Liver (tissue), 9 donors: ENCODE results near the gene CD33. TPM values are rescaled to one million over a fixed set of nuclear protein-coding genes. Genes with fewer than 3 reads are reported as not detected.
A peak's percentile ranks its signal among the peaks of the same experiment; 100 is the strongest.

Experiments used
- DNase-seq: peaks from one replicate; pipeline ENCODE4 v3.0.0-alpha.2; 2017; ENCODE audit warnings: low spot score
- H3K27ac ChIP-seq, 2 donors: one replicate each; pipeline ENCODE4 v1.7.0; 2013; ENCODE audit warnings: inconsistent platforms in 2 of 2, low read length in 2 of 2, control low read depth in 1 of 2, low read depth in 1 of 2, mild to moderate bottlenecking in 1 of 2
- H3K27me3 ChIP-seq, 4 donors: one replicate each; pipeline versions ENCODE4 v1.6.1 to v1.7.0; 2013; ENCODE audit warnings: low read length in 3 of 4, inconsistent platforms in 1 of 4, mild to moderate bottlenecking in 1 of 4, moderate library complexity in 1 of 4; ENCODE audit not compliant: control insufficient read depth in 4 of 4, insufficient read depth in 4 of 4
- H3K36me3 ChIP-seq, 4 donors: one replicate each; pipeline versions ENCODE4 v1.6.1 to v1.7.0; 2013; ENCODE audit warnings: low read length in 3 of 4, mild to moderate bottlenecking in 3 of 4, low read depth in 1 of 4, moderate library complexity in 1 of 4; ENCODE audit not compliant: control insufficient read depth in 4 of 4, insufficient read depth in 3 of 4
- H3K4me1 ChIP-seq, 4 donors: one replicate each; pipeline versions ENCODE4 v1.6.1 to v1.7.0; 2013; ENCODE audit warnings: low read length in 3 of 4, mild to moderate bottlenecking in 3 of 4, moderate library complexity in 1 of 4; ENCODE audit not compliant: control insufficient read depth in 4 of 4, insufficient read depth in 4 of 4
- H3K4me3 ChIP-seq, 3 donors: one replicate each; pipeline versions ENCODE4 v1.6.1 to v1.7.0; 2013; ENCODE audit warnings: low read length in 3 of 3, control low read depth in 1 of 3, low read depth in 1 of 3, mild to moderate bottlenecking in 1 of 3
- H3K9ac ChIP-seq, 2 donors: one replicate each; pipeline ENCODE4 v1.7.0; 2013; ENCODE audit warnings: low read length in 2 of 2, mild to moderate bottlenecking in 2 of 2, moderate library complexity in 2 of 2, control low read depth in 1 of 2, low read depth in 1 of 2
- H3K9me3 ChIP-seq, 4 donors: one replicate each; pipeline versions ENCODE4 v1.6.1 to v1.7.0; 2013; ENCODE audit warnings: low read length in 3 of 4; ENCODE audit not compliant: control insufficient read depth in 4 of 4
- ATF3 ChIP-seq: IDR thresholded peaks from 2 replicates; pipeline ENCODE4 v1.6.1; 2016; ENCODE audit warnings: antibody characterized with exemption
- CTCF ChIP-seq: fragments of 150-350 bp; IDR thresholded peaks from 2 replicates; pipeline ENCODE4 v1.5.1; 2017; ENCODE audit warnings: improper control_type of control experiment, low read depth, low read length; ENCODE audit not compliant: missing input control
- EGR1 ChIP-seq, 2 donors: IDR thresholded peaks; 2 replicates each; pipeline ENCODE4 v1.6.1; 2016 to 2018; ENCODE audit warnings: antibody characterized with exemption in 2 of 2, low read depth in 2 of 2
- FOXA1 ChIP-seq: IDR thresholded peaks from 2 replicates; pipeline ENCODE4 v1.6.1; 2016; ENCODE audit warnings: antibody characterized with exemption
- GABPA ChIP-seq, 2 donors: IDR thresholded peaks in 1 of 2; conservative IDR thresholded peaks in 1 of 2; 2 replicates each; pipeline ENCODE4 v1.6.1; 2016; ENCODE audit warnings: antibody characterized with exemption in 2 of 2, mild to moderate bottlenecking in 1 of 2, moderate library complexity in 1 of 2
- HNF4A ChIP-seq, 2 donors: conservative IDR thresholded peaks; 2 replicates each; pipeline ENCODE4 v1.6.1; 2016; ENCODE audit warnings: antibody characterized with exemption in 2 of 2, mild to moderate bottlenecking in 2 of 2
- HNF4G ChIP-seq: IDR thresholded peaks from 2 replicates; pipeline ENCODE4 v1.6.1; 2016; ENCODE audit warnings: antibody characterized with exemption
- JUND ChIP-seq, 2 donors: IDR thresholded peaks; 2 replicates each; pipeline ENCODE4 v1.6.1; 2016; ENCODE audit warnings: antibody characterized with exemption in 2 of 2
- MAX ChIP-seq: IDR thresholded peaks from 2 replicates; pipeline ENCODE4 v1.6.1; 2016; ENCODE audit warnings: antibody characterized with exemption
- NR2F2 ChIP-seq: IDR thresholded peaks from 2 replicates; pipeline ENCODE4 v1.6.1; 2016; ENCODE audit warnings: antibody characterized with exemption
- RAD21 ChIP-seq, 2 donors: IDR thresholded peaks; 2 replicates each; pipeline ENCODE4 v1.6.1; 2016; ENCODE audit warnings: antibody characterized with exemption in 2 of 2, mild to moderate bottlenecking in 2 of 2
- REST ChIP-seq: IDR thresholded peaks from 2 replicates; pipeline ENCODE4 v1.6.1; 2016; ENCODE audit warnings: antibody characterized with exemption, mild to moderate bottlenecking
- RXRA ChIP-seq, 2 donors: IDR thresholded peaks; 2 replicates each; pipeline ENCODE4 v1.6.1; 2017 to 2018; ENCODE audit warnings: antibody characterized with exemption in 2 of 2, mild to moderate bottlenecking in 1 of 2
- SP1 ChIP-seq: IDR thresholded peaks from 2 replicates; pipeline ENCODE4 v1.6.1; 2018; ENCODE audit warnings: antibody characterized with exemption, mild to moderate bottlenecking
- TAF1 ChIP-seq: conservative IDR thresholded peaks from 2 replicates; pipeline ENCODE4 v1.6.1; 2016; ENCODE audit warnings: antibody characterized with exemption, mild to moderate bottlenecking
- YY1 ChIP-seq: IDR thresholded peaks from 2 replicates; pipeline ENCODE4 v1.6.1; 2016; ENCODE audit warnings: antibody characterized with exemption, mild to moderate bottlenecking
- WGBS: extraction: QIAGEN DNeasy Blood & Tissue Kit; methylation state at CpG from one replicate; pipeline ENCODE4 v1.1.7; 2013; 5-methylcytosine and 5-hydroxymethylcytosine counted together
- polyA plus RNA-seq, 2 donors: library from polyadenylated mRNA; stranded (reverse) in 1 of 2; unstranded in 1 of 2; fragments of 200-250 nt in 1 of 2; fragments of >200 nt in 1 of 2; fragmentation: Nextera tagmentation in 1 of 2; extraction: Ambion mirVana in 1 of 2; gene quantifications; one replicate each; pipeline versions ENCODE4 v1.2.1 to v1.2.3, GENCODE V29; 2013 to 2015
- total RNA-seq, 2 donors: library from RNA; depleted of rRNA; stranded (reverse); fragments of >200 nt; gene quantifications; one replicate each; pipeline ENCODE4 v1.2.3, GENCODE V29; 2014
- donor health status: healthy.
- donor health status: healthy.
- donor health status: healthy.
- donor health status: healthy.
- donor health status: healthy.

CD33 gene
- total and polyA plus RNA-seq, 4 donors: 1.3 to 5.1 (median 3.8) TPM

GRCh38 chr19:51252306-51253079 is 27.6 kb downstream of the CD33 start:
- DNase-seq: peak; percentile 5
- TF ChIP-seq MAX: no peak
- TF ChIP-seq SP1: no peak
- TF ChIP-seq CTCF: no peak
- no peak for TF ChIP-seq NR2F2
- no peak for TF ChIP-seq JUND (IDR thresholded peaks at IDR 0.05)
- TF ChIP-seq HNF4G: no peak
- no peak for TF ChIP-seq RXRA (IDR thresholded peaks at IDR 0.05)
- TF ChIP-seq YY1: no peak
- 68% methylated on average over 9 of the region's 9 CpGs for WGBS
- Histone ChIP-seq H3K9me3 (no peaks in the 10 kb centered on the region), H3K4me1 (no peaks in the 10 kb centered on the region), H3K36me3 (no peaks in the 10 kb centered on the region), H3K27me3 (peaks cover 0 to 6% (median 0%) of the 10 kb centered on the region in 4 donors), H3K4me3 (no peak overlapping the region), H3K27ac (no peak overlapping the region), H3K9ac (no peak overlapping the region)

GRCh38 chr19:51253088-51253806 is 28.4 kb downstream of the CD33 start:
- no peaks in the 10 kb centered on the region for H3K4me1 ChIP-seq
- WGBS: 78% methylated on average over 1 of the region's 1 CpG
- peaks cover 0 to 6% (median 0%) of the 10 kb centered on the region in 4 donors for H3K27me3 ChIP-seq
- H3K9ac ChIP-seq: no peak overlapping the region
- no peak overlapping the region for H3K4me3 ChIP-seq
- H3K36me3 ChIP-seq: no peaks in the 10 kb centered on the region
- no peak for DNase-seq
- no peaks in the 10 kb centered on the region for H3K9me3 ChIP-seq
- TF ChIP-seq FOXA1: no peak
- no peak for TF ChIP-seq HNF4A (conservative IDR thresholded peaks at IDR 0.05)
- no peak for TF ChIP-seq TAF1
- no peak for TF ChIP-seq RXRA (IDR thresholded peaks at IDR 0.05)
- no peak for TF ChIP-seq CTCF
- no peak for TF ChIP-seq RAD21 (IDR thresholded peaks at IDR 0.05)
- no peak for TF ChIP-seq YY1
- no peak for TF ChIP-seq SP1
- no peak for TF ChIP-seq EGR1 (IDR thresholded peaks at IDR 0.05; ENCODE audit: low read depth in 2 of 2)
- TF ChIP-seq GABPA (IDR thresholded peaks at IDR 0.05 in 1 of 2, conservative IDR thresholded peaks at IDR 0.05 in 1 of 2): no peak
- TF ChIP-seq REST: no peak
- TF ChIP-seq MAX: no peak
- no peak for TF ChIP-seq ATF3
- TF ChIP-seq NR2F2: no peak
- H3K27ac ChIP-seq: no peak overlapping the region
